GM21423 (cell line): ENCODE data around the gene GAMT.
"Not testable (repeated sequence)": the region's sequence is repeated elsewhere in the genome, so short reads cannot be mapped to it uniquely, and the experiment has no call there.

Source experiments
- ATAC-seq: cut with Tn5 transposase; IDR thresholded peaks from one replicate; pipeline ENCODE4 v1.9.1; 2021; ENCODE audit warnings: mild to moderate bottlenecking, moderate library complexity; ENCODE audit not compliant: unreplicated experiment

Gene GAMT

GRCh38 chr19:1420085-1420484, 18.7 kb upstream of the GAMT start:
- ATAC-seq, result not testable (repeated sequence)

- no peak for ATAC-seq
These were observed 17.8 kb upstream of the GAMT start for GRCh38 chr19:1418951-1419738.

DNA sequence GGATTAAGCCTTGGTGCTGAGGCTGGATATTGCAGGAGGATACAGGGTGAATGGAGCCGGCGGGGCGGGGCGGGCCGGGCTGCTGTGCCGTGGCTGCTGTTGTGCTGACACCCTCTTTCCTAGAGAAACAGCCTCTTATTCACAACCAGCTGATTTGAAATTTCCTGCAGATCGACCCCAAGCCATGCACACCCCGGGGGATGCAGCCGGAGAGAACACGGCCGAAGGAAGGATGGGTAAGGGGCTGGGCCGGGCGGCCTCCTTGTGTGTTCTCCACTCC, 17.1 kb upstream of the GAMT start:
- no peak for ATAC-seq

- no peak for ATAC-seq
These were observed 16.5 kb upstream of the GAMT start for GRCh38 chr19:1417681-1418495.

DNA sequence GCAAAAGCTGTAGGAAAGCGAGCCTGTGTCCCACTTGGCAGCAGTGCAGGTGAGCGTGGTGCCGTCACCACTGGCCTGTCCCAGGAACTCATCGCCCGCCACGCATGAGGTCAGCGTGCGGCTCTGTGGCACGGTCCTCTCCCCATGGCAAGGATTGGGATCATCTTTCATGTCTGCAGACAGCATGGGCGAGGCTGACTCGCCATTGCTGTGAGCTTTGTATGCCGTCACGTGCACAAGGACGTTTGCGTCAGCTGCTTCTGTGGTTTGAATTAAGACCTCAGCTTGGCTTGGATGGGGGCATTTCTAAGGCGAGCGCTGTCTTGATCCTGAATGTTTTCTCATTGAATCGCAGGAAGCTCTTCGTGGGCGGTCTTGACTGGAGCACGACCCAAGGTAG, 15.8 kb upstream of the GAMT start:
- no peak for ATAC-seq

GRCh38 chr19:1416014-1416841, 14.9 kb upstream of the GAMT start:
- no peak for ATAC-seq

DNA sequence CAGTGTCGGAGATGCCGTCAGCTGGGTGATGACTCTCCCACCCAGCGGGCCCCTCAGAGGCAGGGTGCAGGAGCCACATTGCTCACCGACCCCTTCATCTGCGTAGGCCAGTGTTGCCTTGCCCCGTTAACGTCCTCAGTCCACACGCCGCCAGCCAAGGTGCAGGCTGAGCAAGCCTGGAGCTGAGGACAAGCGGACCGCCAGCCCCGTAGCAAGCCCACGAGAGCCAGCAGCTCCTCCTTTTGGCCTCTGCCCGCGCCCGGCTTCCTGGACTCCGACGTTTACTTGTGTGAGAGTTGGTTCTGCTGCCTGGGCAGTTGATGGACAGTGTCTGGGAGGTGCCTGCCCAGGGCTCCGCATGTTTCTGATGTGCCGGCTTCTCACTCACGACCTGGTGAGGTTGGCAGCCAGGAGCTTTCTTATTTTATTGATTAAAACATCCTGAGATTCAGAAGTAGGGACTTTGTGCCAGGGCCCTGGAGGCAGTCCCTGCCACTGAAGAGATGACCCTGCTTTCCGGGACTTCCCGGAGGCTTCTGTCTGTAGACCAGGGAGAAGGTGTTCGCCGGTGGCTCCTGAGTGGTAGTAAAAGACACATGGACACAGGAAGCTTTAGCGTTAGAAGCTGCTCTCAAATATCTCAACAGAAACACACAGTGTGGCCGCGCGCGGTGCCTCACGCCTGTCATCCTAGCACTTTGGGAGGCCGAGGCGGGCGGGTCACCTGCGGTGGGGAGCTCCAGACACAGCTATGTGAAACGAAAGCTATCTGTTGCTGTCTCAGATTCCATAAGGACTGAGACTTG, 11.9 kb upstream of the GAMT start:
- no peak for ATAC-seq

DNA sequence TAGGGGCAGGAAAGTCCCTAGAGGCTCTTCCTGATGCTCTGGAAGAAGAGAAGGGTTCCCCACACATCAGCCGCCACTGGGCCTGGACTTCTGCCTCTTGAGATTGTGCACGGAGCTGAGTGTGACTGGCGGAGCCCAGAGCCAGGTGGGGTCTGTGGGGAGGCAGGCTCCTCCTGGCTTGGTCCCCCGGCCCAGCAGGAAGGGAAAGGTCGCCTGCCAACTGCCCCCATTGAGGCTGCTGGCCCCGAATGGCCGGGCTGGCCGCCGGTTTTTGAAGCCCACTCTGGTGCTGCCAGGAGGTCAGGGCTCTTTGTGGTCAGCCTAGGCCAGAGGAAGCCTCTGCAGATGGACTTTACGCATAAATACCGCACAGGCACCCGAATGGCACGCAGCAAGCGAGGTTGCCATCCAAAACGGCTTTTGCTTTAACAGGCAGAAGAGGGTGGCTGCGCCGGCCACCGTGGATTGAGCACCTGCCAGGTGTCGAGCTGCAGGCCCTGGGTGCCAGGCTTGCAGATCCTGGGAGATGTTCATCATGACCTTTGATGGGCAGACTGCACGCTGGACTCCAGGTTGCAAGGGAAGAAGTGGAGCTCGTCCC, 11.1 kb upstream of the GAMT start:
- ATAC-seq, result no peak

- ATAC-seq, result no peak
These were observed 10.2 kb upstream of the GAMT start for GRCh38 chr19:1411255-1412191.

- no peak for ATAC-seq
These were observed 9.4 kb upstream of the GAMT start for GRCh38 chr19:1410789-1411188.

DNA sequence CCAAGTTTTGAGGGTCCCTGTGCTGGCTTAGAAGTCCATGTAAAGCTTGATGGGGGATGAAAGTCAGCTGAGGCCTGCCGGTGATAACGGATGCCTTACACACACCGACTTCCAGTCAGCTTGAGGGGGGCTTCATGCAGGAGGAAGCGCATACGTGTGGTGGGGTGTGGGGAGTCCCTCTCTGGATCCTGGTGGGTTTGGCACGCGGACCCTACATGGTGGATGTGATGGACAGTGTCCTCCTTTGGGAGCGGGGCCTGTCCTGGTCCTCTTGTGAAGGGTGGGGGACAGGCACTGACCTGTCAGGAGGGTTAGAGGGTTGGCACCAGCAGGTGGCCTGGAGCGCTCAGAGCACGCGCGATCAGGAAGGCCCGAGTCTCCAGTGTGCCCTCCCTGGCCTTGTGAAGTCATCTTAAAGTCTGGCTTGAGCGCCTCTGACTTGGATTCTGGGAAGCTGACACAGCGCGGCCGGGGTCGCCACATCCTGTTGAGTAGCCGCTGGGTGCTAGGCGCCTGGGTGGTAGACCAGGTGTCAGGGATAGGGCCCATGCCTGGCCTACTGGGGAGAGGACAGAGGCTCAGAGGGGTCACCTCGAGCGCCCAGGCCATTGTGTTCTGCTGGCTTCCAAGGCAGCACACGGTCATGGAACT, 8.9 kb upstream of the GAMT start:
- no peak for ATAC-seq

- ATAC-seq, result no peak
These were observed 8.1 kb upstream of the GAMT start for GRCh38 chr19:1409204-1410005.

GRCh38 chr19:1408300-1409203, 7.2 kb upstream of the GAMT start:
- no peak for ATAC-seq

- peak; percentile 18 for ATAC-seq
These were observed 6.4 kb upstream of the GAMT start, which contains the start of gene DAZAP1 for GRCh38 chr19:1407528-1408299. Gene DAZAP1, plus strand, starts transcription at chr19:1407586. Its CDS starts 188 bp downstream, at chr19:1407774.

DNA sequence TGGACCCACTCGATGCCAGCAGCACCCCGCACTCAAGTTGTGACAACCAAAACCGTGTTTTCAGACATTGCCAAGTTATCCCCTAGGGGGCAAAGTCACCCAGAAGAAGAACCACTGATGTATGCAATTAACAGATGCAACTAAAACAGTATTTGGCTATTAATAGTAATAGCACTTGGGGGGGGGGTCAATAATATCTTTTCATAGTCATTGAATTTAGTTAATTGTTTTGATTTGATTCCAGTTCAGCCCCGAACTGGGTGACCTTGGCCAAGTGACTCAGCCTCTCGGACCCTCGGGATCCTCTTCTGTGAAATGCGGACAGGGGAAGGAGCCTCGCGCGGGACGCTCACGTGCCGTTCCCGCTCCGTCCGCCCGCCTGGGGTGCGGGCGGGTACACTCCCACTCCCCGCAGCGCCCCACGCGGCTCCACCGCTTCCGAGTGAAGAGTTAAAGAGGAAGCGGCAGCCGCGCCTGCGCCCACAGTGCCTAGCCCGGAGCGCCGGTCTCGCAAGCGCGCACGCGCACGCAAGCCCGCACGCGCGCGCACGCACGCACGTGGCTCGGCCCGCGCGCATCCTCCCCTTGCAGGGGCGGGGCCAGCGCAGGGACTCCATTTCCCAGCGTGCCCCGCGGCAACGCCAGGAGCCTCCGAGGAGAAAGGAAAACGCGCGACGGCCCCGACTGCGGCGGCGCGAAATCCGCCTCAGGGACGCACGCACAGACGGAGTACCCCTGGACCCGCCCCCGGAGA, 5.6 kb upstream of the GAMT start:
- peak; percentile 72 for ATAC-seq
